Loucy (cell line): ENCODE measurements around the gene EML2.
A peak's percentile ranks its signal among the peaks of the same experiment; 100 is the strongest.

Experiments
- H2AFZ ChIP-seq: fragments of 200-600 bp; sonication (generic); 2 replicates; pipeline ENCODE4 v1.6.0; 2016; ENCODE audit warnings: antibody characterized with exemption, mild to moderate bottlenecking, low read length, moderate library complexity
- H3F3A ChIP-seq: fragments of 200-600 bp; 2 replicates; pipeline ENCODE4 v1.6.0; 2016; ENCODE audit warnings: antibody characterized with exemption, low read depth, mild to moderate bottlenecking
- H3K27me3 ChIP-seq: fragments of 200-600 bp; sonication (generic); 2 replicates; pipeline ENCODE4 v1.6.1; 2014; ENCODE audit warnings: low read length, mild to moderate bottlenecking; ENCODE audit not compliant: insufficient read depth, poor library complexity, severe bottlenecking
- H3K36me3 ChIP-seq: fragments of 200-600 bp; sonication (generic); 2 replicates; pipeline ENCODE4 v1.6.1; 2016; ENCODE audit warnings: low read length; ENCODE audit not compliant: insufficient read depth
- H3K4me1 ChIP-seq: fragments of 200-600 bp; sonication (generic); 2 replicates; pipeline ENCODE4 v1.5.1; 2014; ENCODE audit warnings: low read length, mild to moderate bottlenecking; ENCODE audit not compliant: insufficient read depth, poor library complexity, severe bottlenecking
- H3K4me2 ChIP-seq: fragments of 200-600 bp; sonication (generic); 2 replicates; pipeline ENCODE4 v1.6.0; 2014; ENCODE audit warnings: antibody characterized with exemption, low read length, low read depth, mild to moderate bottlenecking; ENCODE audit not compliant: poor library complexity, severe bottlenecking
- H3K4me3 ChIP-seq: fragments of 200-600 bp; sonication (generic); 2 replicates; pipeline ENCODE4 v1.5.1; 2014; ENCODE audit warnings: low read length, mild to moderate bottlenecking, mixed read lengths; ENCODE audit not compliant: poor library complexity, severe bottlenecking
- H3K79me2 ChIP-seq: fragments of 200-600 bp; sonication (generic); 2 replicates; pipeline ENCODE4 v1.6.1; 2014; ENCODE audit warnings: low read length; ENCODE audit not compliant: insufficient read depth
- H3K9ac ChIP-seq: fragments of 200-600 bp; sonication (generic); 2 replicates; pipeline ENCODE4 v1.6.0; 2014; ENCODE audit warnings: mild to moderate bottlenecking, low read depth, low read length, moderate library complexity; ENCODE audit not compliant: poor library complexity, severe bottlenecking
- H3K9me2 ChIP-seq: fragments of 200-600 bp; sonication (generic); replicated peaks from 2 replicates; pipeline ENCODE4 v1.6.1; 2016; ENCODE audit warnings: low read depth, low read length, mixed read lengths
- H3K9me3 ChIP-seq: fragments of 200-600 bp; sonication (generic); 2 replicates; pipeline ENCODE4 v1.6.1; 2014; ENCODE audit warnings: mild to moderate bottlenecking, antibody characterized with exemption, low read length, low read depth; ENCODE audit not compliant: insufficient read depth
- H4K20me1 ChIP-seq: fragments of 200-600 bp; sonication (generic); 2 replicates; pipeline ENCODE4 v1.6.0; 2014; ENCODE audit warnings: antibody characterized with exemption, low read length, mild to moderate bottlenecking; ENCODE audit not compliant: insufficient read depth, poor library complexity, severe bottlenecking
- EZH2phosphoT487 ChIP-seq: fragments of 200-600 bp; IDR thresholded peaks from 2 replicates; pipeline ENCODE4 v1.6.1; 2018; ENCODE audit warnings: antibody characterized with exemption, mild to moderate bottlenecking, moderate library complexity, borderline replicate concordance
- TF ChIP-seq, protein P1 (sequence below): fragments of 200-600 bp; sonication (generic); conservative IDR thresholded peaks from 2 replicates; pipeline ENCODE4 v1.5.1; 2014; ENCODE audit warnings: mild to moderate bottlenecking, antibody characterized with exemption, low read length

Gene EML2

DNA sequence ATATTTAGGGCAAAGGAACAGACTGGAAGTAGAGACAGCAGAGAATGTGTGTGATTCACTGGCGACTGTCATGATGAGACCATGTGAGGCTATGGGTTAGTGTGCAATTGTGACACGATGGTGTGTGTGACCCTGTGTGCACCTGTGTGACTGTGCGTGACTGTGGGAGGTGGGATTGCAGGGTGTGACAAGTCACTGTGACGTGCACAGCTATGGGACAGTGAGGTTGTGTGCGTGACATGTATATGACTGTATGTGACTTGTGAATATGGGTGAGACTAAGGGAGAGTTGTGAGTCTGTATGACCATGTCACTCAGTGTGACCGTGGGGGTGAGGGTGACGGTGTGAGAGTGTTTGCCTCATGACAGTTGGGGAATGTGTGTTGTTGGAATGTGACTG, 25.4 kb upstream of the EML2 start:
- Histone ChIP-seq H3F3A (no peaks in the 10 kb centered on the region), H3K9me2 (no peaks in the 10 kb centered on the region), H2AFZ (no peak overlapping the region; the same call in 1 of the 2 replicates), H3K36me3 (no peaks in the 10 kb centered on the region), H4K20me1 (no peaks in the 10 kb centered on the region), H3K9me3 (no peaks in the 10 kb centered on the region), H3K4me3 (no peak overlapping the region), H3K9ac (peak overlapping the region; percentile 37), H3K27me3 (no peaks in the 10 kb centered on the region), H3K79me2 (no peaks in the 10 kb centered on the region), H3K4me1 (peaks cover 21% of the 10 kb centered on the region), H3K4me2 (peak overlapping the region; percentile 43)
- TF ChIP-seq EZH2phosphoT487, result no peak
- TF ChIP-seq, protein P1, sequence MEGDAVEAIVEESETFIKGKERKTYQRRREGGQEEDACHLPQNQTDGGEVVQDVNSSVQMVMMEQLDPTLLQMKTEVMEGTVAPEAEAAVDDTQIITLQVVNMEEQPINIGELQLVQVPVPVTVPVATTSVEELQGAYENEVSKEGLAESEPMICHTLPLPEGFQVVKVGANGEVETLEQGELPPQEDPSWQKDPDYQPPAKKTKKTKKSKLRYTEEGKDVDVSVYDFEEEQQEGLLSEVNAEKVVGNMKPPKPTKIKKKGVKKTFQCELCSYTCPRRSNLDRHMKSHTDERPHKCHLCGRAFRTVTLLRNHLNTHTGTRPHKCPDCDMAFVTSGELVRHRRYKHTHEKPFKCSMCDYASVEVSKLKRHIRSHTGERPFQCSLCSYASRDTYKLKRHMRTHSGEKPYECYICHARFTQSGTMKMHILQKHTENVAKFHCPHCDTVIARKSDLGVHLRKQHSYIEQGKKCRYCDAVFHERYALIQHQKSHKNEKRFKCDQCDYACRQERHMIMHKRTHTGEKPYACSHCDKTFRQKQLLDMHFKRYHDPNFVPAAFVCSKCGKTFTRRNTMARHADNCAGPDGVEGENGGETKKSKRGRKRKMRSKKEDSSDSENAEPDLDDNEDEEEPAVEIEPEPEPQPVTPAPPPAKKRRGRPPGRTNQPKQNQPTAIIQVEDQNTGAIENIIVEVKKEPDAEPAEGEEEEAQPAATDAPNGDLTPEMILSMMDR, result no peak

- Histone ChIP-seq H2AFZ (peak overlapping the region; percentile 69), H3K9ac (peak overlapping the region; percentile 37), H3K4me2 (peak overlapping the region; percentile 43)
Measured at GRCh38 chr19:45663800-45664199, 24.6 kb upstream of the EML2 start.

GRCh38 chr19:45660636-45661035, 21.4 kb upstream of the EML2 start:
- no peaks in the 10 kb centered on the region for H3K27me3 ChIP-seq
- H3K79me2 ChIP-seq, result no peaks in the 10 kb centered on the region
- no peak overlapping the region for H3K4me2 ChIP-seq
- H3K4me3 ChIP-seq, result no peak overlapping the region
- H3K9me3 ChIP-seq, result no peaks in the 10 kb centered on the region
- TF ChIP-seq EZH2phosphoT487, result no peak
- TF ChIP-seq, protein P1, result no peak
- no peaks in the 10 kb centered on the region for H3F3A ChIP-seq
- H3K4me1 ChIP-seq, result peaks cover 7% of the 10 kb centered on the region
- no peaks in the 10 kb centered on the region for H3K9me2 ChIP-seq
- H4K20me1 ChIP-seq, result no peaks in the 10 kb centered on the region
- H3K9ac ChIP-seq, result no peak overlapping the region
- no peaks in the 10 kb centered on the region for H3K36me3 ChIP-seq
- no peak overlapping the region for H2AFZ ChIP-seq

More at GRCh38 chr19:45663800-45664199, 24.6 kb upstream of the EML2 start:
- H3K36me3 ChIP-seq, result no peaks in the 10 kb centered on the region
- peaks cover 18% of the 10 kb centered on the region for H3K4me1 ChIP-seq
- H3F3A ChIP-seq, result no peaks in the 10 kb centered on the region
- no peaks in the 10 kb centered on the region for H3K79me2 ChIP-seq
- no peaks in the 10 kb centered on the region for H3K27me3 ChIP-seq
- TF ChIP-seq EZH2phosphoT487, result no peak
- TF ChIP-seq, protein P1, result no peak
- H3K9me3 ChIP-seq, result no peaks in the 10 kb centered on the region
- H3K9me2 ChIP-seq, result no peaks in the 10 kb centered on the region
- H4K20me1 ChIP-seq, result no peaks in the 10 kb centered on the region
- no peak overlapping the region for H3K4me3 ChIP-seq
